ENCODE measurements around the gene CES3. TPM values are rescaled to one million over a fixed set of nuclear protein-coding genes. Genes with fewer than 3 reads are reported as not detected.

The CES3 gene
- total and polyA plus RNA-seq, 5 donors = 0.48 to 1.3 (median 0.89) TPM

- intact Hi-C loops (cut with DNase I) = no loop called here
- no peak overlapping the region for H3K4me3 ChIP-seq (ENCODE audit: low read length)
- 65% methylated on average over 4 of the region's 4 CpGs for WGBS
- H3K4me1 ChIP-seq (ENCODE audit: control insufficient read depth, insufficient read depth, low read length) = no peaks in the 10 kb centered on the region
- no peaks in the 10 kb centered on the region for H3K27me3 ChIP-seq (ENCODE audit: control insufficient read depth, insufficient read depth)
- DNase-seq (no peak), ATAC-seq (no peak)
- H3K9me3 ChIP-seq (ENCODE audit: control insufficient read depth, low read length) = no peaks in the 10 kb centered on the region
- no peak overlapping the region for H3K27ac ChIP-seq (ENCODE audit: low read length)
These were observed 61.6 kb downstream of the CES3 start for GRCh38 chr16:67022531-67023214.

GRCh38 chr16:67023689-67024088 is 62.6 kb downstream of the CES3 start:
- DNase-seq (no peak), ATAC-seq (no peak)
- H3K27ac ChIP-seq (ENCODE audit: low read length) = no peak overlapping the region
- 93% methylated on average over 1 of the region's 1 CpG for WGBS
- no peak overlapping the region for H3K4me3 ChIP-seq (ENCODE audit: low read length)
- no peaks in the 10 kb centered on the region for H3K4me1 ChIP-seq (ENCODE audit: control insufficient read depth, insufficient read depth, low read length)
- no peaks in the 10 kb centered on the region for H3K27me3 ChIP-seq (ENCODE audit: control insufficient read depth, insufficient read depth)
- H3K9me3 ChIP-seq (ENCODE audit: control insufficient read depth, low read length) = no peaks in the 10 kb centered on the region
- intact Hi-C loops (cut with DNase I) = no loop called here

Other genes with a start within 250 kb of the CES3 start
- 100 to 1,000 TPM in 1 of 4 donors, 10 to 100 TPM in 3; 73.1 to 110 (median 94.2) TPM for gene DYNC1LI2, start 209.7 kb upstream of the CES3 start, total RNA-seq
- 42.0 TPM for gene DYNC1LI2, start 209.7 kb upstream of the CES3 start, polyA plus RNA-seq
- gene TERB1, start 159.7 kb upstream of the CES3 start, total RNA-seq = under 1 TPM in 1 of 4 donors, not detected in 3; 0.22 TPM
- not detected for gene TERB1, start 159.7 kb upstream of the CES3 start, polyA plus RNA-seq
- gene NAE1, start 130.3 kb upstream of the CES3 start, total RNA-seq = 10 to 100 TPM; 30.9 to 35.6 (median 32.6) TPM
- 26.2 TPM for gene NAE1, start 130.3 kb upstream of the CES3 start, polyA plus RNA-seq
- gene CA7, start 116.9 kb upstream of the CES3 start, total RNA-seq = not detected
- gene CA7, start 116.9 kb upstream of the CES3 start, polyA plus RNA-seq = not detected
- gene PDP2, start 80.8 kb upstream of the CES3 start, total RNA-seq = 1 to 10 TPM; 3.8 to 4.4 (median 4.1) TPM
- 2.1 TPM for gene PDP2, start 80.8 kb upstream of the CES3 start, polyA plus RNA-seq
- under 1 TPM; 0.38 to 0.97 (median 0.65) TPM for gene CDH16, start 42.4 kb upstream of the CES3 start, total RNA-seq
- gene CDH16, start 42.4 kb upstream of the CES3 start, polyA plus RNA-seq = 0.50 TPM
- gene RRAD, start 35.7 kb upstream of the CES3 start, total RNA-seq = 100 to 1,000 TPM; 135 to 299 (median 142) TPM
- 375 TPM for gene RRAD, start 35.7 kb upstream of the CES3 start, polyA plus RNA-seq
- 100 to 1,000 TPM in 2 of 4 donors, 10 to 100 TPM in 2; 82.8 to 104 (median 100) TPM for gene CIAO2B, start 26.9 kb upstream of the CES3 start, total RNA-seq
- gene CIAO2B, start 26.9 kb upstream of the CES3 start, polyA plus RNA-seq = 239 TPM
- gene CES2, start 25.8 kb upstream of the CES3 start, total RNA-seq = 10 to 100 TPM; 32.4 to 47.6 (median 37.1) TPM
- 46.1 TPM for gene CES2, start 25.8 kb upstream of the CES3 start, polyA plus RNA-seq
- gene CES4A, start 27.3 kb downstream of the CES3 start, total RNA-seq = 10 to 100 TPM; 11.1 to 21.5 (median 12.1) TPM
- 10.3 TPM for gene CES4A, start 27.3 kb downstream of the CES3 start, polyA plus RNA-seq
- gene CBFB, start 67.9 kb downstream of the CES3 start, total RNA-seq = 10 to 100 TPM; 23.7 to 39.3 (median 29.6) TPM
- 15.7 TPM for gene CBFB, start 67.9 kb downstream of the CES3 start, polyA plus RNA-seq
- 10 to 100 TPM; 11.4 to 11.8 (median 11.6) TPM for gene PHAF1, start 148.7 kb downstream of the CES3 start, total RNA-seq
- 7.1 TPM for gene PHAF1, start 148.7 kb downstream of the CES3 start, polyA plus RNA-seq
- 10 to 100 TPM; 17.0 to 19.8 (median 18.7) TPM for gene B3GNT9, start 189.7 kb downstream of the CES3 start, total RNA-seq
- gene B3GNT9, start 189.7 kb downstream of the CES3 start, polyA plus RNA-seq = 11.7 TPM
- 10 to 100 TPM in 2 of 4 donors, 1 to 10 TPM in 2; 9.0 to 11.1 (median 9.8) TPM for gene TRADD, start 198.6 kb downstream of the CES3 start, total RNA-seq
- gene TRADD, start 198.6 kb downstream of the CES3 start, polyA plus RNA-seq = 8.7 TPM
- 10 to 100 TPM in 2 of 4 donors, 1 to 10 TPM in 2; 7.7 to 13.9 (median 9.9) TPM for gene FBXL8, start 198.7 kb downstream of the CES3 start, total RNA-seq
- gene FBXL8, start 198.7 kb downstream of the CES3 start, polyA plus RNA-seq = 9.8 TPM
- gene HSF4, start 203.5 kb downstream of the CES3 start, total RNA-seq = 10 to 100 TPM; 29.7 to 92.2 (median 60.3) TPM
- 36.6 TPM for gene HSF4, start 203.5 kb downstream of the CES3 start, polyA plus RNA-seq
- gene NOL3, start 209.3 kb downstream of the CES3 start, total RNA-seq = 100 to 1,000 TPM in 3 of 4 donors, 10 to 100 TPM in 1; 67.5 to 125 (median 107) TPM
- 133 TPM for gene NOL3, start 209.3 kb downstream of the CES3 start, polyA plus RNA-seq
- 10 to 100 TPM; 16.2 to 22.9 (median 17.2) TPM for gene MATCAP1, start 222.7 kb downstream of the CES3 start, total RNA-seq
- 14.8 TPM for gene MATCAP1, start 222.7 kb downstream of the CES3 start, polyA plus RNA-seq
- 1 to 10 TPM; 1.3 to 3.0 (median 2.2) TPM for gene EXOC3L1, start 228.9 kb downstream of the CES3 start, total RNA-seq
- 3.2 TPM for gene EXOC3L1, start 228.9 kb downstream of the CES3 start, polyA plus RNA-seq
- gene E2F4, start 230.9 kb downstream of the CES3 start, total RNA-seq = 10 to 100 TPM; 36.4 to 42.5 (median 40.5) TPM
- gene E2F4, start 230.9 kb downstream of the CES3 start, polyA plus RNA-seq = 33.9 TPM
- under 1 TPM; 0.51 to 0.85 (median 0.76) TPM for gene ELMO3, start 237.9 kb downstream of the CES3 start, total RNA-seq
- 0.72 TPM for gene ELMO3, start 237.9 kb downstream of the CES3 start, polyA plus RNA-seq

Data from right cardiac atrium (tissue), 5 donors.